Stimulated activated CD8-positive, alpha-beta memory T cell treated with anti-CD3 and anti-CD28 coated beads, Interleukin-15, amount 100 ng/mL, for 4 hours (primary cell): ENCODE measurements around the gene LRRC3.
"Not testable (repeated sequence)": the region's sequence is repeated elsewhere in the genome, so short reads cannot be mapped to it uniquely, and the experiment has no call there.

ENCODE experiments used
- DNase-seq, 2 donors: peaks; one replicate each; pipeline ENCODE4 v3.0.0-alpha.2; 2020; ENCODE audit warnings: low read depth in 2 of 2

The LRRC3 gene, protein sequence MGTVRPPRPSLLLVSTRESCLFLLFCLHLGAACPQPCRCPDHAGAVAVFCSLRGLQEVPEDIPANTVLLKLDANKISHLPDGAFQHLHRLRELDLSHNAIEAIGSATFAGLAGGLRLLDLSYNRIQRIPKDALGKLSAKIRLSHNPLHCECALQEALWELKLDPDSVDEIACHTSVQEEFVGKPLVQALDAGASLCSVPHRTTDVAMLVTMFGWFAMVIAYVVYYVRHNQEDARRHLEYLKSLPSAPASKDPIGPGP

DNA sequence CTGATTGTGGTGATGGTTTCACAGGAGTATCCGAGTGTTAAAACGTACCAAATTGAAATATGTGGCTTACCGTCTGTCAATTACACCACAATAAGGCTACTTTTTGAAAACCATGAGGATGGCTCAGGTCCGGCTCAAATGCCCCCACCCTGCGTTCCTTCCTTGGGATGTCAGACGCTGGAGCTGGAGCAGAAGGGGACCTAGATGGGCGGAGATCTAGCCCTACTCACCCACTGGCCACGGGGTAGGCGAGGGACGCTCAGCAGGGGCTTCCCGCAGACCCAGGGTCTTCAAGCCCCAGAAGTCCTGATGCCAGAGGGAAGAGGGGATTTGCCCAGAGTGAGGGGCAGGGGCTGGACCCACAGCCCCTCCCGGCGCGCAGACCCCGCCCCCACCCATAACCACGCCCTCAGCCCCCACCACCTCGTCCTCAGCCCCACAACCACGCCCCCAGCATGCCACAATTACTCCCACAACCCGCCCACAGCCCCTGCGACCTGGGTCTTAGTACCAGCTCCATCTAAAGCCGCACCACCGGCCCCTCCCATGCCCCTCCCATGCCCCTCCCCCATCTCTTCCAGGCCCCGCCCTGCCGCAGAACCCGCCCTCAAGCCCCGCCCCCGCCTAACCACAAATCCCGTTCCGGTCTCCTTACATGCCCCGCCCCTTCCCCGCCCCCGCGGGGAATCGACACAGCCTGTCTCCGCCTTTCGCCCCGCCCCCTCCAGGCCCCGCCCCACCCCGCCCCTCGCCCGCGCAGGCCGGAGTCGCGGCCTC, at the start of gene LRRC3:
Gene LRRC3, plus strand, starts transcription at position 764 of the 777 bp plus-strand sequence. CDS start 1,135 bp downstream, outside the sequence.
- DNase-seq, result peak; percentile 50 to 74

DNA sequence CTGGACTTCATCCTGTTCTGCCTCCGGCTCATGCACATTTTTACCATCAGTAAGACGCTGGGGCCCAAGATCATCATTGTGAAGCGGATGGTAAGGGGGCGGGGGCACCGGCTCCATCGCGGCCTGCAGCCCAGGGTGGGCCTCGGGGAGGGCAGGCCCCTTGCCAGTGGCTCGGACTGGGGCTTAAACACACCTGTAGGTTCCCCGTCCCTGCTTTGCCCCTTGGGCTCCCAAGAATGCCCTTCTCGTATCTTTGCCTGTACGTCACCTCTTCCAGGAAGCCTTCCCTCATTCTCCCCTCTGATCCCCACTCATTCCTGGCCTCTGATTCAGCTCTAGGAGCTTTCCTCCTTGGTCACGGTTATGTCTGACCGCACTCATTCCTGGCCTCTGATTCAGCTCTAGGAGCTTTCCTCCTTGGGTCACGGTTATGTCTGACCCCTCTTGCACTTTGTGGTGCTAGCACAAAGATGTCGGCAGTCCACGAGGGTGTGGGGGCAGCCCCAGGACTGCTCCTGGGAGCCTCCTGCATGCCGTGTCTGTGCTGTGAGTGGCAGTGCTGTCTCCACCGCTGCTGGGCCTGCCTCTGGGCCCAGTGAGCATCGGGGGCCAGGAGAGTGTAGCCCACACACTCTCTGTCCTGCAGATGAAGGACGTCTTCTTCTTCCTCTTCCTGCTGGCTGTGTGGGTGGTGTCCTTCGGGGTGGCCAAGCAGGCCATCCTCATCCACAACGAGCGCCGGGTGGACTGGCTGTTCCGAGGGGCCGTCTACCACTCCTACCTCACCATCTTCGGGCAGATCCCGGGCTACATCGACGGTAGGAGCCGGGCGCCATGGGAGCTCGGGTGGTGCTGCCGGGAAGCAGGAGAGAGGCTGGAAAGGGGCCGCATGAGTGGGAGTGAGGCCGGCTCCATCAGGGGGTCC, 49.1 kb upstream of the LRRC3 start:
- DNase-seq, result no peak

DNA sequence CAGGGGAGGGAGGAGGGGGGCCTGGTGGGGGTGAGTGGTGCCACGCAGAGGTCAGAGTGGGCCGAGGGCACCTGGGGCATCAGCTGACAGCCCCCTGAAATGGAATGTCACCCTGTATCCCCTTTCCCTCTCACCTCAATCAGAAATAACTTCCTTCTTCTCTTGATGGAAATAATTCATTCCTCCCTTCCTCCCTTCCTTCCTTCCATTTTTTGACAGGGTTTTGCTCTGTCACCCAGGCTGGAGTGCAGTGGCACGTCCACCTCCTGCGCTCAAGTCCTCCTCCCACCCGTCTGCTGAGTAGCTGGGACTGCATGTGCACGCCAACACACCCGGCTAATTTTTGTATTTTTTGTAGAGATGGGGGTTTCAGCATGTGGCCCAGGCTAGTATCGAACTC, 48.4 kb upstream of the LRRC3 start:
- DNase-seq, result no peak

DNA sequence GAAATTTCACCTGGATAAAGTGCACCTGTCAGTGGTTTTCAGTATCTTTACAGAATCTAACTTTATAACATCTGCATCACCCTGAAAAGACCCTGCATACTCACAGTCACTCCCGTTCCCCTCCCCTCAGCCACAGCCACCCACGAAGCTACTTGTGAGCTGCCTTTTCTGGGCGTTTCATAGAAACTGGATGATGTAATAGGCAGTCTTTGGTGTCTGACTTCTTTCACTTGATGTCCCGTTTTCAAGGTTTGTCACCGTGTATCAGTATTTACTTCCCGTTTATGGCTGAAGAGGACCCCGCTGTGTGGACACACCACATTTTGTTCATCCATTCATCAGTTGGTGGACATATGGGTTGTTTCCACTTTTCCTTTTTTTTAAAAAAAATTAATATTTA, 47.8 kb upstream of the LRRC3 start:
- DNase-seq, result peak in 1 of 2 donors; percentile 21

DNA sequence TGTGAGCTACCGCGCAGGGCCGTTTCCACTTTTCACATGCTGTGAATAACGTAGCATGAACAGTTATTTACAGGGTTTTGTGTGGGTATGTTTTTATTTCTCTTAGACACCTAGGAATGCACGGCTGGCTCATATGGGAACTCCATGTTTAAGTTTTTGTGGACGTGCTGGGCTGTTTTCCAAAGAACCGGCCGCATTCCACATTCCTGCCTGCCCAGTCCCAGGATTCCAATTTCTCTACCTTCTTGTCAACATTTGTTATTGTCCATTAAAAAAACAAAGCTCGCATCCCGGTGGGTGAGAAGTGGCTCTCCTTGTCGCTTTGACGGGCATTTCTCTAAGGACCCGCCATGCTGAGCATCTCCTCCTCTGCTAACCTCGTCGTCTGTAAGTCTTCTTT, 47.1 kb upstream of the LRRC3 start:
- DNase-seq, result no peak

DNA sequence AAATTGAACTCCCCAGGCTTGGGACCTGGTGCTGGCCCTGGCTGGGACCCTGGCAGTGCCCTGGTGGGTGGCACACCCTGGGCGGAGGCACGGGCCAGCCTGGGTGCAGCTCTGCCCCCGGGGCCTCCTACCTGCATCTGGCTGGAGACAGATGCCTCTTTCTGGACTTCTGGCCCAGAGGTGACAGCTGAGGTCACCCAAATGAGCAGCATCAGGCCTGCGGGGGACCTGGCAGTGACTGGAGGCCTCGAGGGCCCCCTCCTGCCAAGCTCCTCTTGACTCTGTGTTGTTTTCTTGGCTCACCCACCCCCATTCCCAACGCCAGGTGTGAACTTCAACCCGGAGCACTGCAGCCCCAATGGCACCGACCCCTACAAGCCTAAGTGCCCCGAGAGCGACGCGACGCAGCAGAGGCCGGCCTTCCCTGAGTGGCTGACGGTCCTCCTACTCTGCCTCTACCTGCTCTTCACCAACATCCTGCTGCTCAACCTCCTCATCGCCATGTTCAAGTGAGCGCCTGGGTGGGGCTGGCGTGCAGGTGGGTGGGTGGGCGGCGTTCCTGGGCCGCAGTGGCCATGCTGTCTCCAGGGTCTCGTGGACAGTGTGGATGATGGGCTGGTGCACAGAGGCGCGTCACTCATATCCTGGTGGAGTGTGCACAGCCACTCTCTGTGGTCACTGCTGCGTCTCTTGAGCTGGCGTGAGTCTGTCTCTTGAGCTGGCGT, 41.6 kb upstream of the LRRC3 start:
- no peak for DNase-seq

DNA sequence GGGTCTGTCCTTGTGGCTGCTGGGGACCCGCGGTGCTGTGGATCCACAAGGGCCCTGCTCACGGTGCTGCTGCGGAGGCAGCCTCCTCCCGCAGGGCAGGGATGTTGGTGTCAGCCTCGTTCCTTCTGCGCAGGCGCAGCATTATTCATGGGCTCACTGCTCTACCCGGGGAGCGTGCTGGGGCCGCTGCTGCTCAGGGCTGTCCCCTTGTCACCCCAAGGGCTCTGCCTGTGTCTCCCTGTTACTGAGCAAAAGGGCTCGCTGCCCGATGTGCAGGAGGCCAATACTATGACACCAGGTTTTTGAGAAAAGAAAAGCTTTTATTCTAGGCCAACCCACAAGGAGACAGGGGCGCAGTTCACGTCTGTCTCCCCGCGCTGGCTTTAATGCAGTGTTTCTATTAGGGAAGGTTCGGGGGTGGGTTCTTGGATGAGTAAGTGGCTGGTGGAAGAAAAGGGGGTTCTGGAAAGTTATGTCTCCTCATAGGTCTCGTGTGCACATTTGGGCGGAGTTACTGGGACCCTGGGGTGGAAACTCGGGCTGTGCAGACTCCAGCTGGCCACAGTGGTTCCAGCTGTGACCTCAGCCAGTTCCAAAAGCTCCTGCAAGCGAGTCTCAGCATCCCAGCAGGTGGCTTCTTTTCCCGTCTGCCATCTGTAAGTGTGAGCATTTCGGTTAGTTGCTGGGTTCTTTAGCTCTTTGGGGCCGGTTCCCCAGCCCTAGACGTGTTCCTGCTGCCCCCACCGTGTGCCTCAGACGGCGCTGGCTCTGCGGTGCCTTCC, 40.8 kb upstream of the LRRC3 start:
- no peak for DNase-seq

DNA sequence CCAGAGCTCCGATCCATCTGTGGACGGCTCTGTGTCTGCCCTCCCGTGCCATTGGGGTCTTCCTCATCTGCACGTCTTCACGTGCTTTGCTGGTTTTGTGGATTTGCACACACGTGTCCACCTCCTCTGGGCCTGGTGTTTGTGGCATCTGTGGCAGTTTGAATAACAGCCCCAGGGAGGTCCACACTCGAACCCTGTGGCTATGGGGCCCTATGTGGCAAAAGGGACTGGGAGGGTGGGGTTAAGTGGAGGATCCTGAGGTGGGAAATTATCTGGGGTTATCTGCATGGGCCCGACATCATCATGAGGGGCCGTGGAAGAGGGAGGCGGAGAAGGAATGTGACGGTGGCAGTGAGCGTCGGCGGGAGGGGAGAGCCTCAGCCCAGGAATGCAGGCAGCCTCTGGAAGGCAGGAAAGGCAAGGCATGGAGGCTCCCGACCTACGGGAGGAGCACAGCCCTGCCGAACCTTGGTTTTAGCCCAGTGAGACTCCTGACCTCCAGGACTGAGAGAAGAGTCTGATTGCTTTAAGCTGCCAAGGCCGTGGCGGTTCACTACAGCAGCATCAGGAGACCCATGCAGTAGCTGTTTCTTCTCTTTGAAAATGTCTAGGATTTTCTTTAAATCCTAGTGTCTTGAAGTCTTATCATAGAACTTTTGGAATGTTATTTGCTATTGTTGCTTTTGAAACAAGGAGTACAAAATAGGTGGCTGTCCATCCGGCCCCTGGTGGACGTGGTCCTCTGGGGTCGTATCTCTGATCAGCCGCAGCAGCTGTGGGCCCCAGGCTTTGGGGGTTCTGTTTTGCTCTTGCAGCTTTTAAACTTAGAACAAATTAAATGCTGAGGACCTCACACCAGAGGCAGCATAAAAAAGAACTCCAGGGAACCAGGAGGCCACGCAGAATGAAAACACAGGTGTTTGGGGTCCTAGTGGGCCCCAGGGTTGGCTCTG, 40.0 kb upstream of the LRRC3 start:
- no peak for DNase-seq

DNA sequence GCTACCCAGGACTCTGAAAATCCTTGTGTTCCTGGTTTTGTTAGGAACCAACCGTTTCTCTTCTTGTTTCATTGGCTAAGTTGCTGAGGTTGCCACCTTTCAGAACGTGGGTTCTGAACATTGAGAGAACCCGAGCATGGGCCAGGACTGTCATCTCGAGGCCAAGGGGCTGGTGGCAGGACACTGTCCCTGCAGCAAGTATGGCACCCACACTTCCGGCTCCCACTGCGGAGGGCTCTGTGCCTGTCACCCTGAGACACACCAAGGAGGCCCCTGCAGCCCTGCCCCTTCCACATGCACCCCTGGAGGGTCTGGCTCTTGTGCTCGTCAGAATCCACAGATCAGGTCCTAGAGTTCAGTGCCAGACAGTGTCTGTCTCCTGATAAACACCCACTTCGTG, 39.1 kb upstream of the LRRC3 start:
- DNase-seq, result no peak

DNA sequence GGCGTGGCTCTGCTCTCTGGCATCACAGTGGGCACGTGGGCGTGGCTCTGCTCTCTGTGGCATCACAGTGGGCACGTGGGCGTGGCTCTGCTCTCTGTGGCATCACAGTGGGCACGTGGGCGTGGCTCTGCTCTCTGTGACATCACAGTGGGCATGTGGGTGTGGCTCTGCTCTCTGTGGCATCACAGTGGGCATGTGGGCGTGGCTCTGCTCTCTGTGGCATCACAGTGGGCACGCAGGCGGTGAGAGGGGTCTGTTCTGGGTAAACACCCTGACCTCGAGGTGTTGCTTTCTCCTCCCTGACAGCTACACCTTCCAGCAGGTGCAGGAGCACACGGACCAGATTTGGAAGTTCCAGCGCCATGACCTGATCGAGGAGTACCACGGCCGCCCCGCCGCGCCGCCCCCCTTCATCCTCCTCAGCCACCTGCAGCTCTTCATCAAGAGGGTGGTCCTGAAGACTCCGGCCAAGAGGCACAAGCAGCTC, 37.6 kb upstream of the LRRC3 start:
- not testable (repeated sequence) for DNase-seq

DNA sequence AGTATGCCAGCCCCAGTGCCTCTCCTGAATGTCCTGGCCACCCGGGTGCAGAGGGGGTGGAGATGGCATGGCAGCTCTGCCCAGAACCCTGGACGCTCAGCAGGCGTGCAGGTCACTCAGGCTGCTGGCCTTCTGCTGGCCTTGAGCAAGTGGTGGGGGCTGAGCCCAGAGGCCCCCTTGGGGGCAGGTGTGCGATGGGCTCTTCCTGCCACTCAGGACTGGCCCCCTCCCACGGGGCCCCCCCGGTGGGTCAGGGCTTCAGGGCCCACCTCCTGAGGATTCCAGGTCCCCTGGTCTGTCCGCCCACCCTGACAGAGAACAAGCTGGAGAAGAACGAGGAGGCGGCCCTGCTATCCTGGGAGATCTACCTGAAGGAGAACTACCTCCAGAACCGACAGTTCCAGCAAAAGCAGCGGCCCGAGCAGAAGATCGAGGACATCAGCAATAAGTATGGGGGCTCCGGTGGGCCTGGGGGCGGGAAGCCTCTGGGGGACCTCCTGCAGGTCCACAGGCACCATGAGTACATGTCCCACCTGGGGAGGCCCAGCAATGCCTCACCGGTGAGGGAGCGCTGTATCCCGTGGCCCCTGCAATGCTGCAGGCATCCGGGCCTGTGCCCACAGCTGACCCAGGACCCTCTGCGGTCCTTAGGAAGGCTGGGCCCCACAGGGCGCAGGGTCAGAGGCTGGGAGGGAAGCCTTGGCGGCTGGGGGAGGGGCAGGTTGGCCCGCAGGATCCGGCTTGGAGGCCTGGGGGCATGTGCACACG, 37.0 kb upstream of the LRRC3 start:
- no peak for DNase-seq

DNA sequence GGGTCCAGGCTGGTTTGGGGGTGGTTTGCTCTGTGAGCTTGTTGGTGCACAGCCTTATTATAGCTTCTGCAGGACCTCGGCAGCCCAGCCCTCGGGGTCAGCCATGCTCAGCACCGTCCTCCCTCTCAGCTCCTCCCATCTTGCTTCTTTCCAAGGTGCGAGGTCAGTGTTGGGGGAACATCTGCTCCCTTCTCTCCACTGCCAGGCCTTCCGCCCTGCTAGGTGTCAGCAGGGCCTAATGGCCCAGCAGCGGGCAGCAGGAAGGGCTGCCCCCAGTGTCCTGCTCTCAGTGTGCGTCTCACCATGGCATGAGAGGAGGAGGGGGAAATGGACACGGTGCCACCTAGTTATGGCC, 36.5 kb upstream of the LRRC3 start:
- no peak for DNase-seq

DNA sequence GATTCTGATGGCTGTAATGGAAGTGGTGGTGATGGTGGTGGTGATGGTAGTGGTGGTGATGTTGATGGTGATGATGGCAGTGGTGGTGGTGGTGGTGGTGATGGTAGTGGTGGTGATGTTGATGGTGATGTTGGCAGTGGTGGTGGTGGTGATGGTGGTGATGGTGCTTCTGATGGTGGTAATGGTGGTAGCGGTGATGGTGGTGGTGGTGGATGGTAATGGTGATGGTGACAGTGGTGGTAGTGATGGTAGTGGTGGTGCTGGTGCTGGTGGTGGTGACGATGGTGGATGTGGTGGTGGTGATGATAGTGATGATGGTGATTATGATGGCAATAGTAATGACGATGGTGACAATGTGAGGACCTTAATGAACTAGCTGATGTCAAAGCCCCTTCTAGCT, 35.6 kb upstream of the LRRC3 start:
- no peak for DNase-seq

DNA sequence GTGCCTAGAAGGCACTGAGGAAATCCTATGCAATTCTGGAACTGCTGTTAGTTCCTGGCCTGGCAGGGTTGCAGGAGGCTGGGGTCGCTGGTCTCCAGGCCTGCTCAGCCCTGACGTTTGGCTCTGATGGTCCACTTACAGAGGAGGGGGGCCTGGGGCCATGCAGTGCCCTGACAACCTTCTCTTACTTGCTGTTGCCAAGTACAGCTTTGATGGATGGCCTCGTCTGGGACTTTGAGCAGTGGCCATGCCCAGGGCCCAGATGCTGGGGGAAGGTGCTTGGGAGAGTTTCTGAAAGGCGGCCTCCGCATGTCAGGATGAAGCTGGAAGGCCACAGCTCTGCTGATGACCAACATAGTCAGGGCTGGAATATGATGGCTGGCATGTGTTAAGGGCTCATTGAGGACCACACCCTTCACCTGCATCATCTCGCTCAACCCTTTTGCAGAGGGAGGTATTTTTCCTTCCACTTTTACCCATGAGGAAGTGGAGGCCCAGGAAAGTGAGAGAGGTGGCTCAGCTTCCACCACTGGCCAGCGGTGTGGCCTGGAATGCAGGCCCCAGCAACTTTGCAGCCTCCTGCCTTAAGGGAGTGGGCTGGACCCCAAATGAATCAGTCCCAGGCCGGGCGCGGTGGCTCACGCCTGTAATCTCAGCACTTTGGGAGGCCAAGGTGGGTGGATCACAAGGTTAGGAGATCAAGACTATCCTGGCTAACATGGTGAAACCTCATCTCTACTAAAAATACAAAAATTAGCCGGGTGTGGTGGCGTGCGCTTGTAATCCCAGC, 34.7 kb upstream of the LRRC3 start:
- DNase-seq, result no peak

DNA sequence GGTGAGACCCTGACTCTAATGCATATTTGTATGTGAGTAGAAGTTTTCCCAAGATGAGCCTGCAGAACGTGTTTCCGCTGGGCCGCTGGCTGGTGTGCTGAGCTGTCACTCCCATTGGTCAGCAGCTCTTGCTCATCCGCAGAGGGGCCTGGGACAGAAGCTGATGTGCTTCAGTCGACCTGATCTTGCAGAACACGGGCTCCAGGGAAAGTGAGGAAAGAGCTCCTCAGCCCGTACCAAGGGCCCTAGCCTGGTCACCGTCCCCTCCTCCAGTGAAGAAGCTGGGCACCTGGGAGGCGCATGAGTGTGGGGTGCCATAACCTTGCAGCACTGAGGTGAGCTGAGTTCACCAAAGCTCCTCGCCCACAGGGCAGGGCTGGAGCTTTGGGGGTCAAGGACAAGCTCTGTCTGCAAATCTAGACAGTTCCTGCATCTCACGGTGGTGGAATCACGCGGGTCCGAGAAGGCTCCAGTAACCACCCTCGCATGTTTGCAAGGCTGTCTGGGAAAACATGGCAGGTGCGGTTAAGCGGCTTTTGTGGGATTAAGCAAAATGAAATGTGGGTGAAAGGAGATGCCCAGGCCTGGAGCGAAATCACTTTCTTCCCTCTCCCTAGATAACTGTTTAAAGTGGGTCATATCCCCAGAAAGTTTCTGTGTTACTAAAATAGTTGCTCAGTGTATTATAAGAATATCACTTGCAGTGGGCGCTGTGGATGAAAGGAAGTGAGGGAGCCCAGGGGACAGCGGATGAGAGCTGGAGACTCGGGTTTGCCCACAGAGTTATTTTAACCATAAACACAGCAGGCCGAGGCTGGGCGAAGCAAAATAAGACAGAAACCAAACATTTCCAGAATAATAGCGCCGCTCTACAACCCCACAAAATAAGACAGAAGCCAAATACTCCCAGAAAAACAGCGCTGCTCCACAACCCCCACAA, 33.1 kb upstream of the LRRC3 start:
- DNase-seq, result no peak

DNA sequence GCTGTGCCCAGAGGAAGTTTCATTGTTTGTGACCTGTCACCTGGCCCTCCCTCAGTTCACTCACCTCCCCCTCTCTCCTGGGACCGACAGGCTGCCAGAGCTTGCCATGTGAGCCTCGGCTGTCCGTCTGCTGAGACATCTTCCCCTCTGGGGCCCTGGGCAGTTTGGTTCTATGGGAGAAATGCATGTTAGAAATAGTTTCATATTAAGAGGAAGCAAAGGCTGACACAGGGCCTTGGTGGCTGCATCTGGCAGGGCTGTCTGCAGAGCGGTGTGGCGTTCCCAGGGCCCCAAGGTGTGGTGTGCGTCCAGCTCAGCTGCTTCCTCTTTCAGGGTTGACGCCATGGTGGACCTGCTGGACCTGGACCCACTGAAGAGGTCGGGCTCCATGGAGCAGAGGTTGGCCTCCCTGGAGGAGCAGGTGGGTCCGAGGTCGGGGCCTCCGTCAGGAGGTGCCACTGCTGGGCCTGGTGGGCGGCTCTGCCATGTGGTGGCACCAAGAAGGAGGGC, 31.9 kb upstream of the LRRC3 start:
- DNase-seq, result no peak
